Effector CD4-positive, alpha-beta T cell (primary cell): Measurements from ENCODE around the gene CTIF.
"Not testable (repeated sequence)": the region's sequence is repeated elsewhere in the genome, so short reads cannot be mapped to it uniquely, and the experiment has no call there.

ENCODE experiments used
- DNase-seq: peaks from one replicate; pipeline ENCODE4 v3.0.0-alpha.2; 2020

Gene CTIF

GRCh38 chr18:48646976-48647375 is 108.1 kb downstream of the CTIF start:
- DNase-seq: no peak

GRCh38 chr18:48649231-48649630 is 110.4 kb downstream of the CTIF start:
- DNase-seq: no peak

GRCh38 chr18:48654591-48654990 is 115.8 kb downstream of the CTIF start:
- not testable (repeated sequence) for DNase-seq

GRCh38 chr18:48655508-48655907 is 116.7 kb downstream of the CTIF start:
- no peak for DNase-seq

- no peak for DNase-seq
Measured at GRCh38 chr18:48656176-48656575, 117.3 kb downstream of the CTIF start.

GRCh38 chr18:48656582-48656981 is 117.8 kb downstream of the CTIF start:
- DNase-seq: no peak

DNA sequence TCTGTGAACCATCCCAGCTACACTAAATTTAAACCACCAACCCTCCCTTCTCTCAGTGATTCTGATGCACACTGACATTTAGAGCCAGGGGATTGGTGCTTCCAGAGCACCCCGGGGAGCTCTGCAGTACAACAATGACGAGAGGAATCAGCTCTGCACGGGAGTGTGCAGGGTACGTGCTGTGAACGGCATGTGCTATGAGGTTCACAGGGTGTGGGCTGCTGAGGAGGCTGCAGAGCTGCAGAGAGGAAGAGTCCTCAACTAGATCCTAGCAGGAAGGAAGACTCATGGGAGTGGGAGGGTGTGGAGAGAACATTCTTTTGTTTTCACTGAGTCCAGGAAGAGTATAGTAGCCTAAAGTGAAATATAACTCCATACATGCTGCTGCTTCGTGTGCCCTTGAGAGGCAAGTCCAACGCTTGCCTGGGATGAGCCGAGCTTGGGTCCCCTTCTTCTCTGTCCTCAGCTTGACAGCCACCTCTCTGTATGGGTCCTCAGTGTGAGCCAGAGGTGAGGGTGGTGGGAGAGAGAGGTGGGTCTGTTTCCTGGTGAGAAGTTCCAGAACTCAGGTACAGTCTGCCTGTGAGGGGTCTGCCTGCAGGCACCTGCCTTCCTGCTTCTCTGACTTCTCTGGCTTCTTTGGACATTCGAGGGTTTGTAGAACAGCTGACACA is 118.8 kb downstream of the CTIF start:
- no peak for DNase-seq

GRCh38 chr18:48658721-48659120 is 119.9 kb downstream of the CTIF start:
- DNase-seq: no peak

- DNase-seq: no peak
Measured at GRCh38 chr18:48659188-48660009, 120.6 kb downstream of the CTIF start.

- DNase-seq: no peak
Measured at GRCh38 chr18:48660346-48661228, 121.8 kb downstream of the CTIF start.

GRCh38 chr18:48661421-48661820 is 122.6 kb downstream of the CTIF start:
- DNase-seq: no peak

DNA sequence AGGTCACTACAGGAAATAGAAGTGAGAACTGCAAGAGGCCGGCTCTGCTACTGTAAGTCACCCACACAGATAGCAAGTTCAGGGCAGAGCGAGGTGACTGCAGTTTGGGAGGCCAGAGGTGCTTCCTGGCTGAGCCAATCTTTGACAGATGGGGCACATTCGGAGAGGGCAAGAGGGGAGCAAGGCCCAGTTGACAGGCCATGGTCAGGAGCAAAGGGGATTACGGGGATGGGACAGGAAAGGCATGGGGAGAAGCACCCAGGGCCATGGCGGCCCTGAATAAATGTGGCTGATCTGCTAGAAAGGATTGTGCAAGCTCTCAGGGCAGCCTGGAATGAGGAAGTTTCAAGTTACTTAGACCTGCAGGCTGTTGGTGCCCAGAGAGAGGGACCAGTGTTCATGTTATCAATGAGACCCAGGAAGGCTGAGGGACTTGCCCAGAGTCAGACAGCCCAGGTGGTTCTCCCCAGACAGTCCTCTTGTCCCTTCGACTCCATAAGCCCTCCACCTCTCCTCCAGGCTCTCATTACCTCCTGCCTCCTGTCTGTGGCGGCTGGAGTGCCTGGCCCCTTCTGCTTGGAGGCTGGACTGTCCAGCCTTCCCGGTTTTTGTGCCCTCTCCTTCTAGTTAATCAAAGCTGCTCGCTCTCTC is 123.3 kb downstream of the CTIF start:
- no peak for DNase-seq

GRCh38 chr18:48663096-48663930 is 124.5 kb downstream of the CTIF start:
- no peak for DNase-seq

DNA sequence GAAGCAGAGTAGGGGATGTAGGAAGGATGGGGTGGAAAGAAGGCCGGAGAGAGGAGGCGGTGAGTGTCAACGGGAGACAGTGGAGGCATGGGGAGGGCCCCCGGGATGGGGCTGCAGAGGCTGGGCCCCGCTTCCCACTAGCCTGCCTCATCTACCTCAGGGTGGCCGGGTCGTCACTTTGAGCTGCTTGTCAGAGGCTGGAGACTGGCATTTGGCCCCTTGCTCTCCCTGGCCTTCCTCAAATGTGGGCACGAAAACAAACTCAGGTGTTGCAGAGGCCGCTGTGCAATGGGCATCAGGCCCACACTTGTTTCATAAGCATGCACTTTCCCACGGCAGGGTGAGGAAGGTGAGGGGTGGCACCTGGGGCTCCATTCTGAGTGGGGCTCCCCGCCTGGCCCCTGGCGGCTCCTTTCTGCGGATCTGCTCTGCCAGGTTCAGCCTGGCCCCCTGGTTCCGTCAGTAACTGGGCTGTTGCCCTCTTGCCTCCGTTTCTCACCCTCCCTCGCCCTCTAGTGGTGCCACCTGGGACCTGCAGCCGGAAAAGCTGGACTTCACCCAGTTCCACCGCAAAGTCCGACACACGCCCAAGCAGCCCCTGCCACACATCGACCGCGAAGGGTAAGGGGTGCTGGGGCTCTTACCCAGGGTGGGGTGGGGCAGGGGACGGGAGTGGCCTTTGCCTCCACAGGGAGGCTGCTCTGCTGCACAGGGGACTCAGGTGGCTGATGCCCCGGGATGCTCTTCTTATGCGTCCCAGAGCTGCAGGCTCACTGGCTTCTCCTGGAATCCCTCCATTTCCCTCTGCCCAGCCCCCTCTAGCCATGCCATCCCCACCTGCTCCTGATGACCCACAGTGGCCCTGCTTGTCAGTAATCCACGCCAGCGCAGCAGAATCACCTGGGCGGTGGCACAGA is 125.4 kb downstream of the CTIF start:
- peak; percentile 16 for DNase-seq

GRCh38 chr18:48665654-48666053 is 126.8 kb downstream of the CTIF start:
- DNase-seq: no peak

- no peak for DNase-seq
Measured at GRCh38 chr18:48666613-48667012, 127.8 kb downstream of the CTIF start.

- DNase-seq: no peak
Measured at GRCh38 chr18:48667276-48668254, 128.7 kb downstream of the CTIF start.

GRCh38 chr18:48668466-48669179 is 129.8 kb downstream of the CTIF start:
- DNase-seq: no peak

GRCh38 chr18:48669180-48669675 is 130.4 kb downstream of the CTIF start:
- no peak for DNase-seq
